A673 (cell line): ENCODE measurements around the gene KLF3.

Experiments
- CTCF ChIP-seq: fragments of 300-800, 200-600 bp; sonication (generic); conservative IDR thresholded peaks from 2 replicates; pipeline ENCODE4 v1.5.1; 2017; ENCODE audit warnings: low read depth, mild to moderate bottlenecking, antibody characterized with exemption, low read length, moderate library complexity, mixed read lengths
- EZH2 ChIP-seq: fragments of 200-600 bp; sonication (generic); IDR thresholded peaks from 2 replicates; pipeline ENCODE4 v1.6.1; 2017; ENCODE audit warnings: borderline replicate concordance, low read depth, mild to moderate bottlenecking, mixed read lengths, antibody characterized with exemption, low read length; ENCODE audit not compliant: poor library complexity, severe bottlenecking

DNA sequence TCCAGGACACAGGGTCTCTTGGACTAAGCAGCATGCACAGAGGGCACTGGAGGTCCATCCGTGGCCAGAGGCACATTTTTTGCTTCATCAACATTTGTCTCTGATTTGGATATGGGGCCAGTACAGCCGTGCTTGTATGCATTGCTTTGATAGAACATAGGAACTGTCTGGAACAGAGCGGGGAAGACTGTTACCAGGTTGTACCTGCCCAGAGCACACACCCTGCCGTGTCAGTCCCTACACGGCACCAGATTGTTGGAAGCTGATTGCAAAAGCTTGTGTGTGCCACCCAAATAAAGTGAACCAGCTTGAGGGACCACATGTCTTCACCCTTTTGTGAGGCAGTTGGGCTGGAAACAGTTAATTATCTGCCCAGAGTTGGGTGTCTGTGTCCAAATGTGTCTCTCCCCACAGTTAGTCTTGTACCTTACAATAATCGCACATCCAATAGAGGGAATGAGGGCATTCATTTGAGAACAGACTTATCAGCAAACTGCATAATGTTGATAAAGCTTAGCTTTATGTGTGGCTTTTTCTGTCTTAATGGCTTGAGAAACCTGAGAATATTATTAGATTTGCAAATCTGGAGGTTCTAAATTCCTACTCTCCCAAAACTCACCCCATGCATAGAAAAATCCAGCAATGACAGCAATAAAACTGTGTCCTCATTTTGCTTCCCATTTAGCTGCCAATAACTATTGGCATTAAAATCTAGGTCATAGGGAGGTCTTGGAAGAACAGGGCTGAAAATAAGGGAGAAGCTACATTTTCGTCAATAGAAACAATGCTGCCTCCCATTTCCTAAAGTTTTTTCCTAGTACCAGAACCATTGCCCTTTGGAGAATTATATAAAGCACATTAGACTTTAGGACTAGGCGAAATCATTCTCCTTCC lies 21.2 kb downstream of the KLF3 start:
- TF ChIP-seq CTCF (no peak), EZH2 (no peak)
